ENCODE results near the gene TRA2B. TPM values are rescaled to one million over a fixed set of nuclear protein-coding genes. Genes with fewer than 3 reads are reported as not detected.

Gene TRA2B
- polyA plus RNA-seq: 10 to 100 TPM; 56.6 to 71.1 TPM

DNA sequence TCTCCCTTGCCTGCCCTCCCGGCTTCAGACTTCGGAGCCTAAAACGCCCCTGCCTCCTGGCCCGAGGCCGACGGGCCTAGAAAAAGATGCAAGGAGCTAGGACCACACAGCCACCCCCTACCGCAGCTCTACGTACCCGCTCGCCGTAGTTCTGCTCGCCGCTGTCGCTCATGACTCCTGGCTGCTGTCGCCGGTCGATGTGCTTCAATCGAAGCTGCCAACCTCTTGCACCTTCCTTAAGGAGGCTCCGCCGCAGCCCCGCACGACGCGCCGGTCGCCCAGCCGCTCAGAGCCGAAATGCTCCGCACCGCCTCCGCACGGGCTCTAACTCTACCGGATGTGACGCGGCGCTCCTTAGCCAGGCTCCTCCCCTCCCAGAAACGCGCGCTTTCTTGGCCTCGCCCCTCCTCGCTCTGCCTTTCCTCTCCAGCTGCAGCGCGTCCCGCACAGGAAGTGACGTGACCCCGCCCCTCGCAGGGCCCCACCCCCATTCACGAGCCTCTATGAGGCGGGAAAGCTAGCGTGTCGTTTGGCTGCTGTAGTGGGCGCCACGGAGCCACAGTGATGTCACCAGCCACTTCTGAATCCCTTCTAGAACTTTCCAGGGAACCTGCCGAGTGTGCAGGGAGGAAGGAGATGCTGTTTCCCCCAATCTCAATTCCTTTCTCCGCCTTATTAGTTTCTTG lies at the start of gene TRA2B:
Gene TRA2B, minus strand, starts transcription at position 326 of the 686 bp plus-strand sequence. Its CDS starts 154 bp downstream, at position 172.
- Histone ChIP-seq H3K4me1 (ENCODE audit: control insufficient read depth in 2 of 2, insufficient read depth in 2 of 2, low read length in 1 of 2) (no peaks in the 10 kb centered on the region), H3K36me3 (ENCODE audit: control insufficient read depth in 2 of 2, insufficient read depth in 2 of 2, low read length in 1 of 2) (no peaks in the 10 kb centered on the region), H3K27ac (ENCODE audit: low read depth in 2 of 2, low read length in 1 of 2) (peak within 1 kb of the TSS; percentile 100), H3K4me3 (ENCODE audit: low read depth in 1 of 2, low read length in 2 of 2) (peak within 1 kb of the TSS; percentile 97 to 100), H3K9me3 (ENCODE audit: control insufficient read depth in 2 of 2, insufficient read depth in 1 of 2, low read depth in 1 of 2, low read length in 1 of 2) (no peaks in the 10 kb centered on the region), H3K27me3 (ENCODE audit: control insufficient read depth in 1 of 2, insufficient read depth in 2 of 2, low read length in 2 of 2) (no peaks in the 10 kb centered on the region)
- 2% methylated on average over 52 to 55 of the region's 55 CpGs for WGBS, 2 donors

DNA sequence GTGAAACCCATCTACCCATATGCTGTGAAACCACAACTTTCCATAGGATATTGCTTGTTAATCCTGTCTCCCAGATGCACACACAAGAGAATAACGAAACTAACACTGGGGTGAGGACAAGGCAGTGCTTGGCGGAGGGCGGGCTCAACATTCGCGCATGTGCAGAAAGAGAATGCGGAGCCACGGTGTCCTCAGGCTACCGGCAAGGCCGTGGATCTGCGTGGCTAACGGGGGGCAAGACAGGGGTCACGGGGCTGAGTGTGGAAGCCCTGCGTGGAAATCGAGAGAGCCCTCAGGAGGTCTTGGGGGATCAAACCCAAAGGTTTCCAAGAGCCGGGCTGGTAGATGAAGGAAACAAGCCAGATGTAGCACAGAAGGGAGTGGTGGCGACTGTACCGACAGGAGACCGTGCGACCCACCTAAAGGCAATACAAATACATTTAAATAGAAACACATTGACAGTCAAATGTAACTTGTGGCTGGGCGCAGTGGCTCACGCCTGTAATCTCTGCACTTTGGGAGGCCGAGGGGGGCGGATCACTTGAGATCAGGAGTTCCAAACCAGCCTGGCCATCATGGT lies 48.5 kb upstream of the TRA2B start:
- WGBS, 2 donors: 88 to 91% methylated on average over 23 of the region's 23 CpGs
- Histone ChIP-seq H3K9me3 (ENCODE audit: control insufficient read depth in 2 of 2, insufficient read depth in 1 of 2, low read depth in 1 of 2, low read length in 1 of 2) (no peaks in the 10 kb centered on the region), H3K4me3 (ENCODE audit: low read depth in 1 of 2, low read length in 2 of 2) (no peak overlapping the region), H3K36me3 (ENCODE audit: control insufficient read depth in 2 of 2, insufficient read depth in 2 of 2, low read length in 1 of 2) (no peaks in the 10 kb centered on the region), H3K27ac (ENCODE audit: low read depth in 2 of 2, low read length in 1 of 2) (no peak overlapping the region), H3K4me1 (ENCODE audit: control insufficient read depth in 2 of 2, insufficient read depth in 2 of 2, low read length in 1 of 2) (no peaks in the 10 kb centered on the region), H3K27me3 (ENCODE audit: control insufficient read depth in 1 of 2, insufficient read depth in 2 of 2, low read length in 2 of 2) (peaks cover 0 to 3% of the 10 kb centered on the region in 2 donors)

- Histone ChIP-seq H3K4me3 (ENCODE audit: low read depth in 1 of 2, low read length in 2 of 2) (no peak overlapping the region), H3K27ac (ENCODE audit: low read depth in 2 of 2, low read length in 1 of 2) (no peak overlapping the region)
Observed at GRCh38 chr3:185984203-185984602, 46.4 kb upstream of the TRA2B start.

DNA sequence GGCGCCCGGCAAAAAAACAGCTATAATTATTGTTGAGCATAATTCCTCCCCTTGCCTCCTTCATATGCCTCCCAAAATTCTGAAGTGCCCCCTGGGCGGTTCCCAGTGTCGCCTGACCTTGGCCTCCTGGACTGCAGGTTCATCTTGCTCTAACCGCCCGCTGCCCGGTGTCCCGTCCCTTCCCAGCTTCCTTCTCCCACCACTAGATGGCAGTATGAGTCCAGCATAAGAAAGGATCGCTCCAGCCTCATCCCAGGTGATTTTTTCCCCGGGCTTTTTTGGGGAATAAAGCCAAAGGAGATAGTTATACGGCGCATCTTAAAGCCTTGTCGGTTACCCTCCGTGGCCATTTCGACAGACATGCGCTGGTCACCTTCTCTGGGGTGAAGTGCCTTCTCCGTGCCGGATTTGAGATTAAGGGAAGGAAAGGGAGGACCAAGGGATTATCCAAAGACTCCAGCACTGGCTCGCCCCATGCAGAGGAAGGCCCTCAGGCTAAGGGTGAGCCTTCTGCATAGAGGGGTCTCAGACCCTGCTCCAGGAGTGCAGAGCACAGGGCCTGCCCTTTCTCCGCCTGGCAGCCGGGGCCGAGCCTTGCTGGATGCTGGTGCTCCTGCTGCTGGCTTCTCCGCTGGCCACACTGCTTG lies 45.8 kb upstream of the TRA2B start:
- Histone ChIP-seq H3K27me3 (ENCODE audit: control insufficient read depth in 1 of 2, insufficient read depth in 2 of 2, low read length in 2 of 2) (peaks cover 0 to 3% of the 10 kb centered on the region in 2 donors), H3K27ac (ENCODE audit: low read depth in 2 of 2, low read length in 1 of 2) (no peak overlapping the region), H3K4me3 (ENCODE audit: low read depth in 1 of 2, low read length in 2 of 2) (no peak overlapping the region), H3K36me3 (ENCODE audit: control insufficient read depth in 2 of 2, insufficient read depth in 2 of 2, low read length in 1 of 2) (no peaks in the 10 kb centered on the region), H3K4me1 (ENCODE audit: control insufficient read depth in 2 of 2, insufficient read depth in 2 of 2, low read length in 1 of 2) (no peaks in the 10 kb centered on the region), H3K9me3 (ENCODE audit: control insufficient read depth in 2 of 2, insufficient read depth in 1 of 2, low read depth in 1 of 2, low read length in 1 of 2) (no peaks in the 10 kb centered on the region)
- 18% methylated on average over 23 of the region's 23 CpGs for WGBS, 2 donors

More at GRCh38 chr3:185984203-185984602, 46.4 kb upstream of the TRA2B start:
- Histone ChIP-seq H3K9me3 (ENCODE audit: control insufficient read depth in 2 of 2, insufficient read depth in 1 of 2, low read depth in 1 of 2, low read length in 1 of 2) (no peaks in the 10 kb centered on the region), H3K4me1 (ENCODE audit: control insufficient read depth in 2 of 2, insufficient read depth in 2 of 2, low read length in 1 of 2) (no peaks in the 10 kb centered on the region), H3K27me3 (ENCODE audit: control insufficient read depth in 1 of 2, insufficient read depth in 2 of 2, low read length in 2 of 2) (peaks cover 0 to 3% of the 10 kb centered on the region in 2 donors), H3K36me3 (ENCODE audit: control insufficient read depth in 2 of 2, insufficient read depth in 2 of 2, low read length in 1 of 2) (no peaks in the 10 kb centered on the region)
- 54 to 61% methylated on average over 3 of the region's 3 CpGs for WGBS, 2 donors

DNA sequence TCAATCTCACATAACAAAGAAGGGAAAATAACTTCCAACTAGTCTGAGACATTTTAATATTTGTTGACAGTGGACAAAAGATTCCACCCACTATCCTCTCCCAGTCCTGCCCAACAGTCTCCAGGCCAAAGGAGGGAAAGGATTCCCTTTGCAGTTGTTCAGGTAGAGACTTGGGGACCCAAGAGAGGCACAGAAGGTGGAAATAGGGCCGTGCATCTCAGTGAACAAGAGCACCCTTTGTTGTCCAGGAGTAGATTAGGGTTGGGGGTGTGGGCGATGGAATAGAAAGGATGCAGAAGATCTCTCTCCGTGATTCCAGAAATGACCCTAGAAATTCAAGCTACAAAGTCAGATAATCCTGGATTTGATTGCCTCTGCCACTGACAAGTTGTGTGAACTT lies 44.8 kb upstream of the TRA2B start:
- H3K36me3 ChIP-seq (ENCODE audit: control insufficient read depth in 2 of 2, insufficient read depth in 2 of 2, low read length in 1 of 2): no peaks in the 10 kb centered on the region
- no peak overlapping the region for H3K4me3 ChIP-seq (ENCODE audit: low read depth in 1 of 2, low read length in 2 of 2)
- H3K27ac ChIP-seq (ENCODE audit: low read depth in 2 of 2, low read length in 1 of 2): no peak overlapping the region
- H3K4me1 ChIP-seq (ENCODE audit: control insufficient read depth in 2 of 2, insufficient read depth in 2 of 2, low read length in 1 of 2): no peaks in the 10 kb centered on the region
- H3K9me3 ChIP-seq (ENCODE audit: control insufficient read depth in 2 of 2, insufficient read depth in 1 of 2, low read depth in 1 of 2, low read length in 1 of 2): no peaks in the 10 kb centered on the region
- peaks cover 0 to 3% of the 10 kb centered on the region in 2 donors for H3K27me3 ChIP-seq (ENCODE audit: control insufficient read depth in 1 of 2, insufficient read depth in 2 of 2, low read length in 2 of 2)
- WGBS, 2 donors: 65 to 68% methylated on average over 3 of the region's 3 CpGs

GRCh38 chr3:185981621-185982020 lies 43.8 kb upstream of the TRA2B start:
- H3K27ac ChIP-seq (ENCODE audit: low read depth in 2 of 2, low read length in 1 of 2): no peak overlapping the region
- peaks cover 0 to 3% of the 10 kb centered on the region in 2 donors for H3K27me3 ChIP-seq (ENCODE audit: control insufficient read depth in 1 of 2, insufficient read depth in 2 of 2, low read length in 2 of 2)
- H3K36me3 ChIP-seq (ENCODE audit: control insufficient read depth in 2 of 2, insufficient read depth in 2 of 2, low read length in 1 of 2): no peaks in the 10 kb centered on the region
- no peak overlapping the region for H3K4me3 ChIP-seq (ENCODE audit: low read depth in 1 of 2, low read length in 2 of 2)
- H3K4me1 ChIP-seq (ENCODE audit: control insufficient read depth in 2 of 2, insufficient read depth in 2 of 2, low read length in 1 of 2): no peaks in the 10 kb centered on the region
- H3K9me3 ChIP-seq (ENCODE audit: control insufficient read depth in 2 of 2, insufficient read depth in 1 of 2, low read depth in 1 of 2, low read length in 1 of 2): no peaks in the 10 kb centered on the region
- 63 to 66% methylated on average over 3 of the region's 3 CpGs for WGBS, 2 donors

DNA sequence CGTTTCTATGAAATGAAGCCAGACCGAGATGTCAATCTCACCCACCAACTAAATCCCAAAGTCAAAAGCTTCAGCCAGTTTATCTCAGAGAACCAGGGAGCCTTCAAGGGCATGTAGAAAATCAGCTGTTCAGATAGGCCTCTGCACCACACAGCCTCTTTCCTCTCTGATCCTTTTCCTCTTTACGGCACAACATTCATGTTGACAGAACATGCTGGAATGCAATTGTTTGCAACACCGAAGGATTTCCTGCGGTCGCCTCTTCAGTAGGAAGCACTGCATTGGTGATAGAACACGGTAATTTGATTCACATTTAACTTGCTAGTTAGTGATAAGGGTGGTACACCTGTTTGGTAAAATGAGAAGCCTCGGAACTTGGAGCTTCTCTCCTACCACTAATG lies 41.9 kb upstream of the TRA2B start:
- H3K27me3 ChIP-seq (ENCODE audit: control insufficient read depth in 1 of 2, insufficient read depth in 2 of 2, low read length in 2 of 2): peaks cover 0 to 3% of the 10 kb centered on the region in 2 donors
- WGBS, 2 donors: 79 to 84% methylated on average over 8 of the region's 8 CpGs
- no peaks in the 10 kb centered on the region for H3K36me3 ChIP-seq (ENCODE audit: control insufficient read depth in 2 of 2, insufficient read depth in 2 of 2, low read length in 1 of 2)
- H3K27ac ChIP-seq (ENCODE audit: low read depth in 2 of 2, low read length in 1 of 2): no peak overlapping the region
- no peaks in the 10 kb centered on the region for H3K4me1 ChIP-seq (ENCODE audit: control insufficient read depth in 2 of 2, insufficient read depth in 2 of 2, low read length in 1 of 2)
- no peaks in the 10 kb centered on the region for H3K9me3 ChIP-seq (ENCODE audit: control insufficient read depth in 2 of 2, insufficient read depth in 1 of 2, low read depth in 1 of 2, low read length in 1 of 2)
- no peak overlapping the region for H3K4me3 ChIP-seq (ENCODE audit: low read depth in 1 of 2, low read length in 2 of 2)

DNA sequence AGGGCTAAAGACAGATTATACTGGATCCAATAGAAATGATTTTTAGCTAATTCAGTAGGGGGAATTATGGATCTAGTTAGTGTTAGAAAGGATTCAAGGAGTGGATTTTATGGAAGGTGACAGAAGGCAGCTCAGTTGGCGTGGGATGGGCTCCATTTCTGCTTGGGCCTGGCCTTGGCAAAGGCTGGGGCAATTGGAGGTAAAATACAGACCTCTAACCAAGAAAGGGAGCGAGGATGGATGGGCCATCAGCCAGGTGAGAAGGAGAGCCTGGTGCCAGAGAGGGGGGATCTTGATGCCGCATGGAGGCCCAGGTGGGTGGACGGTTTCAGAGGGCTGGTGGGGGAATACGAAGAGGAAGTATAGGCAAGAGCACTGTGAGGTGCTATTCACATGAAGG lies 40.7 kb upstream of the TRA2B start:
- 76 to 77% methylated on average over 5 of the region's 5 CpGs for WGBS, 2 donors

DNA sequence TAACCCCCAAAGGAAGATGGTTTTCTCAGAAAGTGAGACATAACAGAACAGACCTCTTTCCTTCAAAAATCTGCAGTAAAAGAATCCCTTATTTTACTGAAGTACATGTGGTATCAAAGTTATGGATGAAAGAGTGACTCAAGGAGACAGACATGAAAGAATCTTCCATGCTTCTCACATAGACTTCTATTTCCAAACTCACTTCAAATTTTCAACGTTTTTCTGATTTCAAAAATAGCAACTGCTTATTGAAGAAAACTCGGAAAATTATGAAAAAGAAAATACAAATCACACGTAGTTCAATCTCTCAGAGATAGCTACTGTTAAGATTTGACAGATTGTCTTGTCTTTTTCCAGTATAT lies 39.8 kb upstream of the TRA2B start:
- H3K27ac ChIP-seq (ENCODE audit: low read depth in 2 of 2, low read length in 1 of 2): no peak overlapping the region
- H3K4me3 ChIP-seq (ENCODE audit: low read depth in 1 of 2, low read length in 2 of 2): no peak overlapping the region
- H3K9me3 ChIP-seq (ENCODE audit: control insufficient read depth in 2 of 2, insufficient read depth in 1 of 2, low read depth in 1 of 2, low read length in 1 of 2): no peaks in the 10 kb centered on the region
- H3K36me3 ChIP-seq (ENCODE audit: control insufficient read depth in 2 of 2, insufficient read depth in 2 of 2, low read length in 1 of 2): no peaks in the 10 kb centered on the region
- 44 to 51% methylated on average over 3 of the region's 3 CpGs for WGBS, 2 donors
- no peaks in the 10 kb centered on the region for H3K4me1 ChIP-seq (ENCODE audit: control insufficient read depth in 2 of 2, insufficient read depth in 2 of 2, low read length in 1 of 2)
- H3K27me3 ChIP-seq (ENCODE audit: control insufficient read depth in 1 of 2, insufficient read depth in 2 of 2, low read length in 2 of 2): no peaks in the 10 kb centered on the region

More for the DNA sequence above, 40.7 kb upstream of the TRA2B start:
- no peaks in the 10 kb centered on the region for H3K36me3 ChIP-seq (ENCODE audit: control insufficient read depth in 2 of 2, insufficient read depth in 2 of 2, low read length in 1 of 2)
- no peaks in the 10 kb centered on the region for H3K27me3 ChIP-seq (ENCODE audit: control insufficient read depth in 1 of 2, insufficient read depth in 2 of 2, low read length in 2 of 2)
- H3K4me3 ChIP-seq (ENCODE audit: low read depth in 1 of 2, low read length in 2 of 2): no peak overlapping the region
- no peaks in the 10 kb centered on the region for H3K9me3 ChIP-seq (ENCODE audit: control insufficient read depth in 2 of 2, insufficient read depth in 1 of 2, low read depth in 1 of 2, low read length in 1 of 2)
- no peaks in the 10 kb centered on the region for H3K4me1 ChIP-seq (ENCODE audit: control insufficient read depth in 2 of 2, insufficient read depth in 2 of 2, low read length in 1 of 2)
- no peak overlapping the region for H3K27ac ChIP-seq (ENCODE audit: low read depth in 2 of 2, low read length in 1 of 2)

Data from esophagus (tissue), 2 donors.